Adrenal gland (tissue), 12 donors: ENCODE results near the gene CD80. TPM values are rescaled to one million over a fixed set of nuclear protein-coding genes. Genes with fewer than 3 reads are reported as not detected.

Source experiments
- DNase-seq, 7 donors: peaks; one replicate each; pipeline ENCODE4 v3.0.0-alpha.2; 2019 to 2020
- H3K27ac ChIP-seq, 5 donors: fragments of 200-600 bp; sonication (generic) in 4 of 5; 1 replicate in 3 of 5; 2 replicates in 2 of 5; pipeline versions ENCODE4 v1.5.1 to v1.8.0; 2016 to 2020; ENCODE audit warnings: mild to moderate bottlenecking in 1 of 5
- H3K27me3 ChIP-seq: fragments of 200-600 bp; 2 replicates; pipeline ENCODE4 v1.8.0; 2021
- H3K36me3 ChIP-seq, 2 donors: fragments of 200-600 bp; replicated peaks in 1 of 2; 1 replicate in 1 of 2; 2 replicates in 1 of 2; pipeline versions ENCODE4 v1.5.1 to v1.8.0; 2018 to 2022
- H3K4me1 ChIP-seq, 2 donors: fragments of 200-600 bp; replicated peaks in 1 of 2; 1 replicate in 1 of 2; 2 replicates in 1 of 2; pipeline versions ENCODE4 v1.5.1 to v1.8.0; 2018 to 2021
- H3K4me3 ChIP-seq, 4 donors: fragments of 200-600 bp; sonication (generic) in 3 of 4; one replicate each; pipeline ENCODE4 v1.5.1; 2016 to 2018
- H3K9me3 ChIP-seq, 3 donors: fragments of 200-600 bp; sonication (generic) in 1 of 3; replicated peaks in 1 of 3; 1 replicate in 2 of 3; 2 replicates in 1 of 3; pipeline versions ENCODE4 v1.5.1 to v1.8.0; 2016 to 2021
- POLR2A ChIP-seq, 2 donors: fragments of 450-650 bp; IDR thresholded peaks; one replicate each; pipeline ENCODE4 v1.6.1; 2017; ENCODE audit warnings: antibody characterized with exemption in 2 of 2, mild to moderate bottlenecking in 2 of 2, moderate library complexity in 1 of 2
- WGBS, 4 donors: extraction: QIAGEN DNeasy Blood & Tissue Kit in 2 of 4; methylation state at CpG; one replicate each; pipeline versions ENCODE4 v1.1.5 to v1.1.7; 2013 to 2017; 5-methylcytosine and 5-hydroxymethylcytosine counted together
- intact Hi-C, 2 donors: fragments of 100-400 bp; cut with DNase I; formaldehyde crosslinking; loops; one replicate each; pipeline versions ENCODE4 v1.14.1 to v1.15.0; 2022 to 2023
- polyA plus RNA-seq, 3 donors: library from polyadenylated mRNA; stranded (reverse); fragments of 200-250 nt in 2 of 3; fragments of 350-450 nt in 1 of 3; fragmentation: Illumina TruSeq in 1 of 3; extraction: RNeasy Lipid Tissue Mini Kit (QIAGEN cat#74804) in 1 of 3; gene quantifications; one replicate each; pipeline ENCODE4 v1.2.3, GENCODE V29; 2013 to 2014
- total RNA-seq, 9 donors: library from RNA; depleted of rRNA in 4 of 9; stranded (reverse); fragments of >200 nt in 4 of 9; fragments of 120-200 nt in 1 of 9; fragmentation: NEBNext Ultra II Directional in 1 of 9; extraction: Animal tissue kit (Norgen Biotek cat#: 25700) in 1 of 9; gene quantifications; one replicate each; pipeline versions ENCODE4 v1.1.0 to v1.2.4, GENCODE V29; 2013 to 2023
- TF ChIP-seq, protein P1 (sequence below), 6 experiments: fragments of 450-650 bp in 4 of 6; fragments of 200-600 bp in 2 of 6; sonication (generic) in 1 of 6; IDR thresholded peaks; 1 replicate in 5 of 6; 2 replicates in 1 of 6; pipeline versions ENCODE4 v1.5.1 to v1.8.0; 2016 to 2021; ENCODE audit warnings: antibody characterized with exemption in 6 of 6, mild to moderate bottlenecking in 2 of 6, moderate library complexity in 1 of 6
- donor health status: healthy with polysubstance abuse.
- donor health status: Bipolar disorder and iron deficiency.
- donor health status: DM: yes; HTN: yes; CAD: no.
- donor health status: DM: no; HTN: no; CAD: no.
- donor health status: DM: no; HTN: no; CAD: no.
- donor health status: DM: yes; HTN: yes; CAD: no.

The CD80 gene
- total and polyA plus RNA-seq, 12 donors = 0.07 to 2.0 (median 0.55) TPM; not detected in 1

DNA sequence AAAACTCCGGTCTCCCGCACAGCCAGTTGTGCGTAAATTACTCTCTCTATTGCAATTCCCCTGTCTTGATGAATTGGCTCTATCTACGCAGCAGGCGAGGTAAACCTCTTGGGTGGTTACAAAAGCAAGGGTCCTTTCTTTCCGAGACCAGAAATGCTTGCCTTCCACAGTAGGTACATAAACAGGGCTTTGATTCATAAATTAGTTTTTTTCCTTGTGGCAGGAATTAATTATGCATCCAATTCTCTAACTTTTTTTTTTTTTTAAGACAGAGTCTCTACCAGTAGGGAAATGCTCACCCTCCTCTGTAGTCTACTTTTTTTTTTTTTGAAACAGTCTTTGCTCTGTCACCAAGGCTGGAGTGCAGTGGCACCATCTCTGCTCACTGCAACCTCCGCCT lies 16.3 kb downstream of the CD80 start:
- H3K27ac ChIP-seq = no peak overlapping the region
- TF ChIP-seq, protein P1, sequence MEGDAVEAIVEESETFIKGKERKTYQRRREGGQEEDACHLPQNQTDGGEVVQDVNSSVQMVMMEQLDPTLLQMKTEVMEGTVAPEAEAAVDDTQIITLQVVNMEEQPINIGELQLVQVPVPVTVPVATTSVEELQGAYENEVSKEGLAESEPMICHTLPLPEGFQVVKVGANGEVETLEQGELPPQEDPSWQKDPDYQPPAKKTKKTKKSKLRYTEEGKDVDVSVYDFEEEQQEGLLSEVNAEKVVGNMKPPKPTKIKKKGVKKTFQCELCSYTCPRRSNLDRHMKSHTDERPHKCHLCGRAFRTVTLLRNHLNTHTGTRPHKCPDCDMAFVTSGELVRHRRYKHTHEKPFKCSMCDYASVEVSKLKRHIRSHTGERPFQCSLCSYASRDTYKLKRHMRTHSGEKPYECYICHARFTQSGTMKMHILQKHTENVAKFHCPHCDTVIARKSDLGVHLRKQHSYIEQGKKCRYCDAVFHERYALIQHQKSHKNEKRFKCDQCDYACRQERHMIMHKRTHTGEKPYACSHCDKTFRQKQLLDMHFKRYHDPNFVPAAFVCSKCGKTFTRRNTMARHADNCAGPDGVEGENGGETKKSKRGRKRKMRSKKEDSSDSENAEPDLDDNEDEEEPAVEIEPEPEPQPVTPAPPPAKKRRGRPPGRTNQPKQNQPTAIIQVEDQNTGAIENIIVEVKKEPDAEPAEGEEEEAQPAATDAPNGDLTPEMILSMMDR (IDR thresholded peaks at IDR 0.05) = no peak
- TF ChIP-seq POLR2A (IDR thresholded peaks at IDR 0.05) = no peak
- intact Hi-C loops = no loop called here
- H3K9me3 ChIP-seq = no peaks in the 10 kb centered on the region
- DNase-seq = no peak
- no peaks in the 10 kb centered on the region for H3K27me3 ChIP-seq
- H3K4me1 ChIP-seq = no peaks in the 10 kb centered on the region
- no peak overlapping the region for H3K4me3 ChIP-seq
- no peaks in the 10 kb centered on the region for H3K36me3 ChIP-seq
- WGBS, 4 donors = 75 to 83% (median 82%) methylated on average over 7 of the region's 7 CpGs

DNA sequence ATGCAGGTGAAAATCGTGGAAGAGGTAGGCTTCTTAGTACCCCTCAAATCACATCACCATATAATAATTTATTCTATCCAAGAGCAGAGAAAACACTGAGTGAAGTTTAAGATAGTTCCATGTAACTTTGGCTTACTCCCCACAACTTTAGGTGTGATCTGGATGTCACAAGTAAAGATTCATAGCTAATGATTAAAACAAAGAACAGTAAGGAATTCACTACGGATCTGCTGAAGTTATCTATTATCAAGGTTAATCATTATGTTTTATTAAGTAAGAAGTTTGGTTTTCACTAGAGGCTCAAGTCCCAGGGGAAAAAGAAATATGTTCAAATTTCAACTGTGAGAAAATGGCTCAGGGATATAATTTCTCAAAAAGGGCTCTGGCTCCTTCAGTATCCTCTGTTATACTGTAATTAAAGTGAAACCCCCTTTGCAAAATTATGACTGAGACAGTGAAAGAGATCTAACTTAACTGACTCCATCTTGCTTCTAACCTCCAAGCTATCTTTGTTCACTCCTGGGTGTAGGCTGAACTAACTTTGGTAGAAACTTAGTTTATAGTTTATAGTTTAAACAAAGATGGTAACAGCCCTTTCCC lies 17.1 kb downstream of the CD80 start:
- no peaks in the 10 kb centered on the region for H3K4me1 ChIP-seq
- 60 to 75% (median 69%) methylated on average over 2 of the region's 2 CpGs for WGBS, 4 donors
- H3K9me3 ChIP-seq = no peaks in the 10 kb centered on the region
- no peak overlapping the region for H3K4me3 ChIP-seq
- DNase-seq = no peak
- H3K27ac ChIP-seq = no peak overlapping the region
- no peaks in the 10 kb centered on the region for H3K27me3 ChIP-seq
- intact Hi-C loops = no loop called here
- TF ChIP-seq POLR2A (IDR thresholded peaks at IDR 0.05) = no peak
- TF ChIP-seq, protein P1 (IDR thresholded peaks at IDR 0.05) = no peak
- H3K36me3 ChIP-seq = no peaks in the 10 kb centered on the region

DNA sequence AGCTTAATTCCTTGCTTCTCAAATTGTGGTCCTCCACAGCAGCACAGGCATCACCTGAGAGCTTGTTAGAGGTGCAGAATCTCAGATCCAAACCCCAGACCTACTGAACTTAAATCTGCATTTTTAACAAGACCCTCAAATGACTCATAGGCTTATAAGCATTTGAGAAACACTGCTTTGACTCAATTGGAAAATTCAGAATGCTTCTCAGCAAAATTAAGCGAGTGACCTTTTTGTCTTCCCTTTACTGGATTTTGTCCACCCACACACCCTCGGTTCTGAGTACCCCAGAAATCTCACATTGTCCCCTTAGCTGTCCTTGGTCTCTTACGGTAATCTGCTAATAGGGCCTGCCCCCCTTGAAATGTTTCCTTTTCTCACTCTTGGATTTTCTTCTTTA lies 17.9 kb downstream of the CD80 start:
- H3K4me1 ChIP-seq = no peaks in the 10 kb centered on the region
- no peak for TF ChIP-seq POLR2A (IDR thresholded peaks at IDR 0.05)
- TF ChIP-seq, protein P1 (IDR thresholded peaks at IDR 0.05) = no peak
- no peak overlapping the region for H3K4me3 ChIP-seq
- 73 to 78% (median 77%) methylated on average over 3 of the region's 3 CpGs for WGBS, 4 donors
- H3K36me3 ChIP-seq = no peaks in the 10 kb centered on the region
- no peaks in the 10 kb centered on the region for H3K27me3 ChIP-seq
- intact Hi-C loops = no loop called here
- H3K27ac ChIP-seq = no peak overlapping the region
- DNase-seq = no peak
- H3K9me3 ChIP-seq = no peaks in the 10 kb centered on the region

DNA sequence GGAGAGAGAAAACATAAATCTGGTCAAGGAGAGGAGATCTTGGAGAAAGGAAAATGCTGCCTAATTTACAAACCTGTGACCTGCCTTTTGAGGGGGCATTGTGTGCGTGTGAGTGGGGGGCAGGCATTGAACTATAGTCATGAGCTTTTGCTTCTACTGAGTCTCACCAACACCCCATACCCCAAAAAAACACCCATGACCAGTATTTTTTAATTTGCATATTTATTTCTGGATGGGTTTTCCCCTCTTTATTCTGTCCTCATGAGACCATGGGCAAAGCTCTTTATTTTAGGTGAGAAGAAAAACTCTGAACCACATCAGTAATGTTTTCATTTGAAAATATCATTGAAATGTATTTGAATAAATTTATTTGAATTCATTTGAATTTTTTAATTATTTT lies 20.6 kb downstream of the CD80 start:
- no peaks in the 10 kb centered on the region for H3K27me3 ChIP-seq
- H3K36me3 ChIP-seq = no peaks in the 10 kb centered on the region
- TF ChIP-seq, protein P1 (IDR thresholded peaks at IDR 0.05) = no peak
- no peak for TF ChIP-seq POLR2A (IDR thresholded peaks at IDR 0.05)
- no peak overlapping the region for H3K4me3 ChIP-seq
- no peak for DNase-seq
- H3K9me3 ChIP-seq = no peaks in the 10 kb centered on the region
- H3K27ac ChIP-seq = no peak overlapping the region
- no peaks in the 10 kb centered on the region for H3K4me1 ChIP-seq
- intact Hi-C loops = no loop called here
- WGBS, 4 donors = 76 to 95% (median 84%) methylated on average over 1 of the region's 1 CpG
